Suprapubic skin (tissue), 3 donors: ENCODE data around the gene GET3.

ENCODE experiments used
- POLR2A ChIP-seq, 2 donors: fragments of 450-650 bp; IDR thresholded peaks; one replicate each; pipeline ENCODE4 v1.6.1; 2017; ENCODE audit warnings: antibody characterized with exemption in 2 of 2, mild to moderate bottlenecking in 2 of 2, moderate library complexity in 2 of 2
- TF ChIP-seq, protein P1 (sequence below), 2 donors: fragments of 200-600 bp in 1 of 2; fragments of 450-650 bp in 1 of 2; sonication (generic) in 1 of 2; IDR thresholded peaks; one replicate each; pipeline ENCODE4 v1.5.1; 2016 to 2019; ENCODE audit warnings: antibody characterized with exemption in 2 of 2, mild to moderate bottlenecking in 1 of 2, moderate library complexity in 1 of 2

- TF ChIP-seq, protein P1, sequence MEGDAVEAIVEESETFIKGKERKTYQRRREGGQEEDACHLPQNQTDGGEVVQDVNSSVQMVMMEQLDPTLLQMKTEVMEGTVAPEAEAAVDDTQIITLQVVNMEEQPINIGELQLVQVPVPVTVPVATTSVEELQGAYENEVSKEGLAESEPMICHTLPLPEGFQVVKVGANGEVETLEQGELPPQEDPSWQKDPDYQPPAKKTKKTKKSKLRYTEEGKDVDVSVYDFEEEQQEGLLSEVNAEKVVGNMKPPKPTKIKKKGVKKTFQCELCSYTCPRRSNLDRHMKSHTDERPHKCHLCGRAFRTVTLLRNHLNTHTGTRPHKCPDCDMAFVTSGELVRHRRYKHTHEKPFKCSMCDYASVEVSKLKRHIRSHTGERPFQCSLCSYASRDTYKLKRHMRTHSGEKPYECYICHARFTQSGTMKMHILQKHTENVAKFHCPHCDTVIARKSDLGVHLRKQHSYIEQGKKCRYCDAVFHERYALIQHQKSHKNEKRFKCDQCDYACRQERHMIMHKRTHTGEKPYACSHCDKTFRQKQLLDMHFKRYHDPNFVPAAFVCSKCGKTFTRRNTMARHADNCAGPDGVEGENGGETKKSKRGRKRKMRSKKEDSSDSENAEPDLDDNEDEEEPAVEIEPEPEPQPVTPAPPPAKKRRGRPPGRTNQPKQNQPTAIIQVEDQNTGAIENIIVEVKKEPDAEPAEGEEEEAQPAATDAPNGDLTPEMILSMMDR (IDR thresholded peaks at IDR 0.05): no peak
- peak in 1 of 2 donors; percentile 8 for TF ChIP-seq POLR2A (IDR thresholded peaks at IDR 0.05)
These were observed 57.7 kb downstream of the GET3 start for GRCh38 chr19:12794971-12795381.
